Transverse colon (tissue), 4 donors: ENCODE measurements around the gene GPER1. TPM values are rescaled to one million over a fixed set of nuclear protein-coding genes. Genes with fewer than 3 reads are reported as not detected.

Experiments used
- DNase-seq: peaks from one replicate; pipeline ENCODE4 v3.0.0-alpha.2; 2019
- H3K27ac ChIP-seq, 4 donors: fragments of 200-600 bp; sonication (generic); 2 replicates each; pipeline ENCODE4 v1.5.1; 2016 to 2018; ENCODE audit warnings: inconsistent platforms in 4 of 4
- H3K27me3 ChIP-seq: fragments of 200-600 bp; sonication (generic); 2 replicates; pipeline ENCODE4 v1.5.1; 2017; ENCODE audit warnings: inconsistent platforms
- H3K36me3 ChIP-seq, 4 donors: fragments of 200-600 bp; sonication (generic); 2 replicates each; pipeline ENCODE4 v1.5.1; 2017 to 2019; ENCODE audit warnings: inconsistent platforms in 4 of 4
- H3K4me1 ChIP-seq, 4 donors: fragments of 200-600 bp; sonication (generic); 2 replicates each; pipeline ENCODE4 v1.5.1; 2017 to 2020; ENCODE audit warnings: inconsistent platforms in 4 of 4
- H3K4me3 ChIP-seq, 4 donors: fragments of 200-600 bp; sonication (generic); 1 replicate in 1 of 4; 2 replicates in 3 of 4; pipeline versions ENCODE4 v1.5.1 to v1.6.1; 2017 to 2019; ENCODE audit warnings: inconsistent platforms in 4 of 4
- H3K9me3 ChIP-seq, 2 donors: fragments of 200-600 bp; sonication (generic); 2 replicates each; pipeline ENCODE4 v1.5.1; 2017 to 2019; ENCODE audit warnings: inconsistent platforms in 2 of 2
- EP300 ChIP-seq: sonication (generic); formaldehyde crosslinking; IDR thresholded peaks from one replicate; pipeline ENCODE4 v1.6.1; 2017; ENCODE audit warnings: antibody characterized with exemption, low read depth
- POLR2A ChIP-seq: fragments of 450-650 bp; IDR thresholded peaks from one replicate; pipeline ENCODE4 v1.6.1; 2016; ENCODE audit warnings: antibody characterized with exemption, mild to moderate bottlenecking, moderate library complexity
- POLR2AphosphoS5 ChIP-seq, 3 donors: sonication (generic); formaldehyde crosslinking; IDR thresholded peaks; one replicate each; pipeline ENCODE4 v1.6.1; 2016; ENCODE audit warnings: antibody characterized with exemption in 3 of 3
- WGBS, 2 donors: methylation state at CpG; one replicate each; pipeline ENCODE4 v1.1.5; 2018; ENCODE audit warnings: low coverage in 1 of 2; 5-methylcytosine and 5-hydroxymethylcytosine counted together
- in situ Hi-C, 4 donors: fragments of 200-750 bp; cut with MboI; loops; one replicate each; pipeline versions ENCODE4 v1.15.0 to v1.15.1; 2017; ENCODE audit warnings: low sequenced_read_pairs in 3 of 4, low pct_ligation_motif_present in 1 of 4, low pct_unique_long_range_greater_than_20kb in 1 of 4
- intact Hi-C: fragments of 100-400 bp; cut with DNase I; formaldehyde crosslinking; loops from one replicate; pipeline ENCODE4 v1.15.1; 2023; ENCODE audit warnings: low total_unique reads
- total RNA-seq, 4 donors: library from RNA; depleted of rRNA; stranded (reverse); fragments of >200 nt; gene quantifications; one replicate each; pipeline ENCODE4 v1.1.0, GENCODE V29; 2016
- TF ChIP-seq, protein P1 (sequence below), 5 experiments: fragments of 200-600 bp in 3 of 5; fragments of 450-650 bp in 2 of 5; sonication (generic) in 3 of 5; IDR thresholded peaks; 1 replicate in 2 of 5; 2 replicates in 3 of 5; pipeline ENCODE4 v1.5.1; 2016 to 2017; ENCODE audit warnings: antibody characterized with exemption in 5 of 5, inconsistent platforms in 3 of 5, mild to moderate bottlenecking in 2 of 5, moderate library complexity in 1 of 5

The GPER1 gene
- total RNA-seq, 4 donors from 2014 or later: 2.2 to 33.7 (median 11.7) TPM

DNA sequence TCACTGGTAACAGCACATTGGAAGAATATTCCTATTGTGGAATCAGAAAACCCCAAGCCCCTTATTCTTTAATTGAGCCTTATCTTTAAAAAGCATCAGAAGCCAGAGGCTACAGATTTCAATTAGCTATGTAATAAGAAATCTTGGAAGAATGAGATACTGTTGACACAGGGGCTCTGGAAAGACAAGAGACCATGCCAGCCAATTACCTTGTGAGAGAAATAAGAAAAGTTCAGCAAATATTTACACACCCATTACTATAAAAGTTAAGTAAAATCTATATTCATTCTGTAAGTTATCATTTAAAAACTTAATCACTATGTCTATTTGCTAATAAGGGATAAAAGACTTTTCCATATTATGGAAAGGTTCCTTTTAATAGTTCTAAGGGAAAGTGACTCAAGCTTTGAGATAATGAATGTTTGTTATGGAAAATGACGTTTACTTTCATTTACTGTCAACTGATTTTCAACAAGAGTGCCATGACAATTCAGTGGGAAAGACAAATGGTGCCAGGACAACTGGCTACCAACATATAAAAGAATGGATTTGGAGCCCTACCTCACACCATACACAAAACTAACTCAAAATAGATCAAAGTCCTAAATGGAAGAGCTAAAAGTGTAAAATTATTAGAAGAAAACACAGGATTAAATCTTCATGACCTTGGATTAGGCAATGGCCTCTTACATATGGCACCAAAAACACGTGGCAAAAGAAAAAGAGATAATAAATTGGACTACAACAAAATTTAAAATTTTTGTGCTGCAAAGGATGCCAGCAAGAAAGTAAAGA is 43.8 kb downstream of the GPER1 start:
- H3K4me3 ChIP-seq: no peak overlapping the region
- DNase-seq: no peak
- H3K27ac ChIP-seq: no peak overlapping the region
- TF ChIP-seq POLR2A (no peak), POLR2AphosphoS5 (IDR thresholded peaks at IDR 0.05) (no peak), EP300 (no peak)
- TF ChIP-seq, protein P1, sequence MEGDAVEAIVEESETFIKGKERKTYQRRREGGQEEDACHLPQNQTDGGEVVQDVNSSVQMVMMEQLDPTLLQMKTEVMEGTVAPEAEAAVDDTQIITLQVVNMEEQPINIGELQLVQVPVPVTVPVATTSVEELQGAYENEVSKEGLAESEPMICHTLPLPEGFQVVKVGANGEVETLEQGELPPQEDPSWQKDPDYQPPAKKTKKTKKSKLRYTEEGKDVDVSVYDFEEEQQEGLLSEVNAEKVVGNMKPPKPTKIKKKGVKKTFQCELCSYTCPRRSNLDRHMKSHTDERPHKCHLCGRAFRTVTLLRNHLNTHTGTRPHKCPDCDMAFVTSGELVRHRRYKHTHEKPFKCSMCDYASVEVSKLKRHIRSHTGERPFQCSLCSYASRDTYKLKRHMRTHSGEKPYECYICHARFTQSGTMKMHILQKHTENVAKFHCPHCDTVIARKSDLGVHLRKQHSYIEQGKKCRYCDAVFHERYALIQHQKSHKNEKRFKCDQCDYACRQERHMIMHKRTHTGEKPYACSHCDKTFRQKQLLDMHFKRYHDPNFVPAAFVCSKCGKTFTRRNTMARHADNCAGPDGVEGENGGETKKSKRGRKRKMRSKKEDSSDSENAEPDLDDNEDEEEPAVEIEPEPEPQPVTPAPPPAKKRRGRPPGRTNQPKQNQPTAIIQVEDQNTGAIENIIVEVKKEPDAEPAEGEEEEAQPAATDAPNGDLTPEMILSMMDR (IDR thresholded peaks at IDR 0.05): no peak
- no peaks in the 10 kb centered on the region for H3K27me3 ChIP-seq
- in situ Hi-C loops: loop anchor here in 1 of 4 donors (25.0 kb wide), 1 partner anchor 144 kb away; the partner anchor contains the start of genes COX19 and CYP2W1
- H3K9me3 ChIP-seq: no peaks in the 10 kb centered on the region
- peaks cover 0 to 2% (median under 1%) of the 10 kb centered on the region in 4 donors for H3K4me1 ChIP-seq
- H3K36me3 ChIP-seq: no peaks in the 10 kb centered on the region
- intact Hi-C loops: no loop called here
- WGBS, 2 donors: 64 to 80% methylated on average over 2 of the region's 2 CpGs

DNA sequence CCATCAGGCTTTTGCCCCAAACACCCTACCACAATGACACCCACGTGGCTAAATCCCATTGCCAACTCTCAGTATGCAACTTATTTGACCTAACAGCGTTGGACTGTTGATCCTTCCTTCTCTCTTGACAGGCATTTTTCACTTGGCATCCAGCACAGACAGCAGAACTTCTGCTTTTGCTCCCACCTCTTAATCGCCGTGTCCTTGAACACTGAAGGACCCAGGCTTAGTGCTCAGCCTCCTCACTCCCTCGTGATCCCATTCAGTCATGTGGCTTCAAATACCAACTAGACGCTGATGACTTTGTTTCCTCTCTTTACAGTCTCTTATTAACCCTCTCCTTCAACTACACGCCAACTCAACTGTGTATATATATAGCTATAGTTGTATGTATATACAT is 47.0 kb downstream of the GPER1 start:
- no peak overlapping the region for H3K4me3 ChIP-seq
- H3K27me3 ChIP-seq: no peaks in the 10 kb centered on the region
- H3K9me3 ChIP-seq: no peaks in the 10 kb centered on the region
- no peak overlapping the region for H3K27ac ChIP-seq
- intact Hi-C loops: no loop called here
- 92% methylated on average over 3 to 7 of the region's 7 CpGs for WGBS, 2 donors
- H3K36me3 ChIP-seq: no peaks in the 10 kb centered on the region
- peaks cover 14 to 18% (median 15%) of the 10 kb centered on the region in 4 donors for H3K4me1 ChIP-seq
- TF ChIP-seq EP300: no peak
- TF ChIP-seq POLR2AphosphoS5 (IDR thresholded peaks at IDR 0.05): no peak
- TF ChIP-seq, protein P1 (IDR thresholded peaks at IDR 0.05): no peak
- no peak for TF ChIP-seq POLR2A
- DNase-seq: no peak
- in situ Hi-C loops: loop anchor here in 1 of 4 donors (25.0 kb wide), 1 partner anchor 148 kb away; the partner anchor contains the start of genes COX19 and CYP2W1

DNA sequence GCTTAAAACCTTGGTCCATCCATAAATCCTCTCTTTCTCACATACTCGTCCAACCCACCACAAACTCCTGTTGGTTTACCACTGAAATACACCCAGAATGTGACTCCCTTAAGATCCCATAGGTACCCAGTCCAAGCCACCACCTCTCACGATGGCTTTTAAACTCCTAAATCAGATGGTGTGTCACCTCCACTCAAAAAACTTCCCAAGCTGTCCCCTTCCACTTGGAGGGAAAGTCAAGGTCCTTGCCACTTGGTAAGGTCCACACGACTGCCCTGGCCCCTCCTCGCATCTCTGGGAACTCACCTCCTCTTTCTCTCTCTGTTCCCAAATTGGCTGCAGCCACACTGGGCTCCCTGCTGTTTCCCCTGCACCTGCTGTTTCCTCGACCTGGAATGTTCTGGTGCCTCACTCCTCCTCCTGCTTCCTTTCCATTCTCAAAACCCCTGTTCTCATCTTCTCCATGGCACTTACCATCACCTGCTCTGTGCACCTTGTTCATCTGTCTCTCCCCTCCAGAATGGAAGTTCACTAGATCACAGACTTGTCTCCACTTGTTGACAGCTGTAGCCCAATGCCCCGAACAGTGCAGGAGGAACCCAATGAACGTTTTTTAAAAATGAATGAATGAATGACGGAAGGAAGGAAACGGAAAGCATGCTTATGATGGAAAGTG is 49.1 kb downstream of the GPER1 start:
- intact Hi-C loops (no loop called here), in situ Hi-C loops (loop anchor here in 1 of 4 donors (25.0 kb wide), 1 partner anchor 150 kb away; the partner anchor contains the start of genes COX19 and CYP2W1)
- Histone ChIP-seq H3K27ac (no peak overlapping the region), H3K9me3 (no peaks in the 10 kb centered on the region), H3K4me1 (peaks cover 14 to 18% (median 15%) of the 10 kb centered on the region in 4 donors), H3K27me3 (no peaks in the 10 kb centered on the region), H3K4me3 (peak overlapping the region; percentile 71 to 93 (median 76)), H3K36me3 (no peaks in the 10 kb centered on the region)
- TF ChIP-seq POLR2A (no peak), EP300 (no peak), POLR2AphosphoS5 (IDR thresholded peaks at IDR 0.05) (no peak)
- TF ChIP-seq, protein P1 (IDR thresholded peaks at IDR 0.05): no peak
- WGBS, 2 donors: 20 to 29% methylated on average over 6 to 9 of the region's 9 CpGs
- no peak for DNase-seq

DNA sequence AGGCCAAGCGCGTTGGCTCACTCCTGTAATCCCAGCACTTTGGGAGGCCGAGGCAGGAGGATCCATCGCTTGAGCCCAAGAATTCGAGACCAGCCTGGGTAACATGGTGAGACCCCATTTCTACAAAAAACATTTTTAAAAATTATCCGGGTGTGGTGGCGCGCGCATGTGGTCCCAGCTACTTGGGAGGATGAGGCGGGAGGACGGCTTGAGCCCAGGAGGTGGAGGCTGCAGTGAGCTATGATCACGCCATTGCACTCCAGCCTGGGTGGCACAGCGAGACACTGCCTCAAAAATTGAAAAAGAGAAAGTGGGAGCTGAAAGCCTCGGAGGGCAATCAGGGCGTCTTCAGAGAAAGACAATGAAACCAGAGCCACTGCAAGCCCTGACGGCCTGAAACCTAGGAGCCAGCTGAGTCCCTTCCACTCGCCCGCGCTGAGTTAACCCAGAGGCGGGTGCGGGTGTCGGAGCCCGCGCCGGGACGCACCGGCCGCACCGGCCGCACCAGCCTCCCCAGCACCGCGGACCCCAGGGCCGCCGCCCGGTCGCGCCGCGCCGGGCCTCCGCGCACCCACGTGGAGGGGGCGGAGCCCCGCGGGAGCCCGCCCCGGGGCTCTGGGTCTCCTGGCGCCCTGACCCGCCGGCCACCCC is 49.7 kb downstream of the GPER1 start:
- Histone ChIP-seq H3K27me3 (no peaks in the 10 kb centered on the region), H3K4me3 (peak overlapping the region; percentile 71 to 93 (median 76)), H3K9me3 (no peaks in the 10 kb centered on the region), H3K4me1 (peaks cover 14 to 18% (median 15%) of the 10 kb centered on the region in 4 donors), H3K27ac (peak overlapping the region; percentile 80 to 92 (median 86)), H3K36me3 (no peaks in the 10 kb centered on the region)
- in situ Hi-C loops (loop anchor here in 1 of 4 donors (25.0 kb wide), 1 partner anchor 150 kb away; the partner anchor contains the start of genes COX19 and CYP2W1), intact Hi-C loops (no loop called here)
- TF ChIP-seq, protein P1 (IDR thresholded peaks at IDR 0.05): no peak
- TF ChIP-seq POLR2A (no peak), EP300 (no peak), POLR2AphosphoS5 (IDR thresholded peaks at IDR 0.05) (no peak)
- no peak for DNase-seq
- 16% methylated on average over 30 of the region's 51 CpGs; no CpG with 5 or more reads in 1 of the 2 donors for WGBS, 2 donors
